GM21360 (cell line): Measurements from ENCODE around the gene NR3C2.
"Not testable (repeated sequence)": the region's sequence is repeated elsewhere in the genome, so short reads cannot be mapped to it uniquely, and the experiment has no call there.

Experiments
- ATAC-seq: cut with Tn5 transposase; IDR thresholded peaks from one replicate; pipeline ENCODE4 v1.9.1; 2021; ENCODE audit warnings: mild to moderate bottlenecking, moderate library complexity; ENCODE audit not compliant: unreplicated experiment

NR3C2 gene

GRCh38 chr4:148224476-148224875 lies 217.7 kb downstream of the NR3C2 start:
- ATAC-seq, result no peak

GRCh38 chr4:148222991-148223660 lies 219.1 kb downstream of the NR3C2 start:
- no peak for ATAC-seq

- peak; percentile 93 for ATAC-seq
Measured at GRCh38 chr4:148216866-148217814, 225.1 kb downstream of the NR3C2 start.

GRCh38 chr4:148216321-148216720 lies 225.9 kb downstream of the NR3C2 start:
- ATAC-seq, result no peak

- no peak for ATAC-seq
Measured at GRCh38 chr4:148215202-148215601, 227.0 kb downstream of the NR3C2 start.

- no peak for ATAC-seq
Measured at GRCh38 chr4:148214529-148215166, 227.6 kb downstream of the NR3C2 start.

GRCh38 chr4:148211533-148211932 lies 230.7 kb downstream of the NR3C2 start:
- ATAC-seq, result no peak

- ATAC-seq, result no peak
Measured at GRCh38 chr4:148210661-148211060, 231.6 kb downstream of the NR3C2 start.

GRCh38 chr4:148207068-148207467 lies 235.1 kb downstream of the NR3C2 start:
- no peak for ATAC-seq

- ATAC-seq, result no peak
Measured at GRCh38 chr4:148205476-148205875, 236.7 kb downstream of the NR3C2 start.

- ATAC-seq, result no peak
Measured at GRCh38 chr4:148204892-148205291, 237.3 kb downstream of the NR3C2 start.

GRCh38 chr4:148204171-148204570 lies 238.0 kb downstream of the NR3C2 start:
- ATAC-seq, result no peak

GRCh38 chr4:148203056-148203898 lies 238.9 kb downstream of the NR3C2 start:
- ATAC-seq, result no peak

- ATAC-seq, result no peak
Measured at GRCh38 chr4:148200960-148201359, 241.3 kb downstream of the NR3C2 start.

- ATAC-seq, result no peak
Measured at GRCh38 chr4:148196164-148196563, 246.1 kb downstream of the NR3C2 start.

GRCh38 chr4:148192526-148192925 lies 249.7 kb downstream of the NR3C2 start:
- ATAC-seq, result no peak

- ATAC-seq, result not testable (repeated sequence)
Measured at GRCh38 chr4:148187454-148188222, 254.6 kb downstream of the NR3C2 start.

- ATAC-seq, result no peak
Measured at GRCh38 chr4:148184922-148185321, 257.3 kb downstream of the NR3C2 start.

- no peak for ATAC-seq
Measured at GRCh38 chr4:148182230-148182911, 259.8 kb downstream of the NR3C2 start.
